HG02885 (cell line): ENCODE results near the gene ERI3.

ENCODE experiments used
- ATAC-seq: cut with Tn5 transposase; IDR thresholded peaks from one replicate; pipeline ENCODE4 v1.9.1; 2021; ENCODE audit warnings: mild to moderate bottlenecking; ENCODE audit not compliant: unreplicated experiment, poor library complexity

Gene ERI3

GRCh38 chr1:44353604-44354003 is 1.5 kb downstream of the ERI3 start:
- ATAC-seq, result no peak

- no peak for ATAC-seq
Measured at GRCh38 chr1:44351289-44351688, 3.8 kb downstream of the ERI3 start.

GRCh38 chr1:44348061-44348485 is 7.0 kb downstream of the ERI3 start:
- no peak for ATAC-seq

GRCh38 chr1:44347280-44347679 is 7.8 kb downstream of the ERI3 start:
- ATAC-seq, result no peak

- no peak for ATAC-seq
Measured at GRCh38 chr1:44346878-44347277, 8.2 kb downstream of the ERI3 start.

GRCh38 chr1:44346184-44346583 is 8.9 kb downstream of the ERI3 start:
- no peak for ATAC-seq

- no peak for ATAC-seq
Measured at GRCh38 chr1:44345187-44345775, 9.8 kb downstream of the ERI3 start.

GRCh38 chr1:44339731-44340130 is 15.3 kb downstream of the ERI3 start:
- ATAC-seq, result no peak

- ATAC-seq, result no peak
Measured at GRCh38 chr1:44338136-44338535, 16.9 kb downstream of the ERI3 start.

- ATAC-seq, result no peak
Measured at GRCh38 chr1:44336668-44337067, 18.4 kb downstream of the ERI3 start.

GRCh38 chr1:44334968-44335367 is 20.1 kb downstream of the ERI3 start:
- ATAC-seq, result no peak

GRCh38 chr1:44333376-44333775 is 21.7 kb downstream of the ERI3 start:
- ATAC-seq, result no peak

GRCh38 chr1:44332505-44332904 is 22.6 kb downstream of the ERI3 start:
- ATAC-seq, result no peak

- no peak for ATAC-seq
Measured at GRCh38 chr1:44330935-44331334, 24.1 kb downstream of the ERI3 start.

GRCh38 chr1:44328671-44329416 is 26.2 kb downstream of the ERI3 start:
- ATAC-seq, result no peak

GRCh38 chr1:44327679-44328491 is 27.2 kb downstream of the ERI3 start:
- ATAC-seq, result no peak

- ATAC-seq, result no peak
Measured at GRCh38 chr1:44326821-44327465, 28.1 kb downstream of the ERI3 start.

GRCh38 chr1:44326024-44326701 is 28.9 kb downstream of the ERI3 start:
- ATAC-seq, result no peak

- ATAC-seq, result no peak
Measured at GRCh38 chr1:44323947-44324346, 31.1 kb downstream of the ERI3 start.

GRCh38 chr1:44322367-44322766 is 32.7 kb downstream of the ERI3 start:
- no peak for ATAC-seq
